NOMO-1 treated with DMSO at 0.1 percent for 48 hours (cell line): Measurements from ENCODE around the gene BRME1.

ENCODE experiments used
- DNase-seq: peaks from one replicate; lab custom pipeline; 2025; ENCODE audit not compliant: unreplicated experiment; lab: John Stamatoyannopoulos, UW

Gene BRME1

DNA sequence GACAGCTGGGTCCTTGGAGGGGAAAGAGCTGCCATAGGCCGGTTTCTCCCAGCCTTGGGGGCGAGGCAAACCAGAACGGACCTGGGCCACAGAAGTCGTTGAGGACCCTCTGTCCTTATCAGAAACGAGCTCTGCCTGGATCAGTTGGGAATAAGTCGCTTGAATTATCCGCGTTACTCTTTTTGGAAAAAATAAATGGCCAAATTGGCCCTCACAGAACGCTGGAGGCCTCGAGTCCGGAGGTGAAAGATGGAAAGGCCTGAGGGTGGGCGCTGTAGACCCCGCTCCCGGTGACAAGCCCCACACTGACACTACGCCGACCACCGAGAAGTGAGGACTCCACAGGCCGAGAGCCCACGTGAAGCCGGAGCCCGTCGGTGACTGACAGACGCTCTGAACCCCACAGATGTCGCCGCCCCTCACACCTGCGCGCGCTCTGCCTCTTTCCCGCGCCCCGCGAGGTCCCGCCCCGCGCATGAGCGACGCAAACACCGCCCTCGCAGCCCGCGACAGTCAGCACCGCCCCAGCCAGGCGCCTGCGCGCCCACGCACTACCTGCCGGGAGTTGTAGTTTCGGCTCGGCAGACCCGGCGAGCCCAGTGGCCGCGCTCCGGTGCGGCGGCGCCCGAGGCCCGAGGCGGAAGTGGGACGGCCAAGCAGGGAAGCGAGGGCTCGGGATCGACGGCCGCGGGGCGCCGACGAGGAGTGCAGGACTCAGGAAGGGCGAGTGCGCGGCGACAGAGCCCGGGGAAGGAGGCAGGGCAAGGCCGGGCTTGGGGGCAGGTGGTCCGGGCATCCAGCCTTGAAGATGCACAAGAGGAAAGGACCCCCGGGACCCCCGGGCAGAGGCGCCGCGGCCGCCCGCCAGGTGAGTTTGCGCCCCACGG is at the start of gene BRME1, which contains the start of gene CC2D1A:
TSS of gene BRME1 (minus strand) at position 484 of the 887 bp plus-strand sequence. CDS start 1,225 bp downstream, outside the sequence.
TSS of gene CC2D1A (plus strand) at position 568 of the 887 bp plus-strand sequence. CDS start at position 809, 241 bp downstream.
- peak; percentile 90 for DNase-seq

DNA sequence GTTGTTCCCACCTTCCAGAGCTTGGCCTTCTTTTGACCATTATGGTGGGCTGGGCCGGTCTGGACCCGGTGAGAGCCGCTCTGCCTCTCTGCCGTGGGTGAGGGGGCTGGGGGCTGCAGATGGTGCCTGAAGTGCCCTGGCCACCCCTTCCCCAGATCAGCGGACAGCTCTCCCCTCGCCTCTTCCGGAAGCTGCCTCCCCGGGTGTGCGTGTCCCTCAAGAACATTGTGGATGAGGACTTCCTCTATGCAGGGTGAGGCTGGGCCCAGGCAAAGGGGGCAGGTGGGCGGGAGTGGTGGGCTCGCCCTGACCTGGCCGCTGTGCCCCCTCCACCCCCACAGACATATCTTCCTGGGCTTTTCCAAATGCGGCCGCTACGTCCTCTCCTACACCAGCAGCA is 48.3 kb upstream of the BRME1 start:
- DNase-seq: no peak

- no peak for DNase-seq
These were observed 47.1 kb upstream of the BRME1 start for GRCh38 chr19:13952931-13953531.

- peak; percentile 99 for DNase-seq
These were observed 46.4 kb upstream of the BRME1 start, which contains the start of gene DCAF15 for GRCh38 chr19:13952154-13952930. TSS of gene DCAF15 (plus strand) at chr19:13952509. CDS start at chr19:13952513, 4 bp downstream.

- no peak for DNase-seq
These were observed 45.9 kb upstream of the BRME1 start for GRCh38 chr19:13951799-13952153.

DNA sequence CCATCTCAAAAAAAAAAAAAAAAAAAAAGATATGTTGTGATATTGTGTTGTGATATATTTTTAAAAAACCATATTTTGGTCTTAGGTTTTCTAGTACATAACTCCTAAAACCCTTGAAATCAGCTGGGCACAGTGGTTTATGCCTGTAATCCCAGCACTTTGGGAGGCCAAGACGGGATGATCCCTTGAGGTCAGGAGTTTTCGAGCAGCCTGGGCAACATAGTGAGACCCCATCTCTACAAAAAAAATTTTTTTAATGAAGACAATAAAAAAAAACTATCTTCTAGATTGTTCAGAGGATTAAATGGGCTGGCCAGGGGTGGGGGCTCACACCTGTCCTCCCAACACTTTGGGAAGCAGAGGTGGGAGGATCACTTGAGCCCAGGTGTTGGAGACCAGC is 45.1 kb upstream of the BRME1 start:
- DNase-seq: no peak

GRCh38 chr19:13946414-13946813 is 40.5 kb upstream of the BRME1 start:
- DNase-seq: no peak

GRCh38 chr19:13942023-13942684 is 36.2 kb upstream of the BRME1 start:
- DNase-seq: no peak

DNA sequence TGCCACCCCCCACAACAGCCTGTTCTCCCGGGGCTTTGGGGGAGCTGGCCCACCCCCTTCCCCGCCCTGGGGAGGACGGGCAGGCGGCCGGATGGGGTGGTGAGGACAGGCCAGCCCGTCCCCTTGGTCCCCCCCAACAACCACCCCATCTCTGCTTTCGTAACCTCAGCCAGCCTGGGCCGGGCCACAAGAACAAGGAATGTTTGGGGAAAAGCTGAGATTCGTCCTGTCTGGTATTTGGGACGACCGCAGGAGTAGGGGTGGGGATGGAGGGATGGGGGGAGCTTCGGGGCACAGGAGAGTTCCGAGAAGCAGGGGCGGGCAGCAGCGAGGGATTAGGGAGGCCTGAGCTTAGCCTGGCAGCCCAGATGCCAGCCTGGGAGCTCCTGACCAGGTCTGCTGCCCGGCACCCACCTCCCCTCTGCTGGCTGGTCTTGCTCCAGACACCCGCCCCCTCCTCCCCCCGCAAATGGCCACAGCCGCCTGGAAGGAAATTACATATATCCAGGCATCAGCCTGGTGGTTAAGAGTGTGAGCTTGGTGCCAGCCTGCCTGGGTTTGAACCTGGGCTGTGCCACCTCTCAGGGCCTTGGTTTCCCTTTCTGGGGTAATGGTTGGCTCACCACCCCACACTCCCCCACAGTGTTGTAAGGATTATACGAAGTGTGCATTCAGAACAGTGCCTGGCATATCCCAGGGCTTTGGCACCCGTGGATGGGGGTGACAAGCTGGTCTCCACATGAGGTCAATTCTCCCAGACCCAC is 32.6 kb upstream of the BRME1 start, which contains the start of gene PODNL1:
TSS of gene PODNL1 (minus strand) at position 117 of the 764 bp plus-strand sequence. CDS start 236 bp downstream, outside the sequence.
- no peak for DNase-seq

GRCh38 chr19:13937479-13938300 is 31.8 kb upstream of the BRME1 start:
- no peak for DNase-seq

DNA sequence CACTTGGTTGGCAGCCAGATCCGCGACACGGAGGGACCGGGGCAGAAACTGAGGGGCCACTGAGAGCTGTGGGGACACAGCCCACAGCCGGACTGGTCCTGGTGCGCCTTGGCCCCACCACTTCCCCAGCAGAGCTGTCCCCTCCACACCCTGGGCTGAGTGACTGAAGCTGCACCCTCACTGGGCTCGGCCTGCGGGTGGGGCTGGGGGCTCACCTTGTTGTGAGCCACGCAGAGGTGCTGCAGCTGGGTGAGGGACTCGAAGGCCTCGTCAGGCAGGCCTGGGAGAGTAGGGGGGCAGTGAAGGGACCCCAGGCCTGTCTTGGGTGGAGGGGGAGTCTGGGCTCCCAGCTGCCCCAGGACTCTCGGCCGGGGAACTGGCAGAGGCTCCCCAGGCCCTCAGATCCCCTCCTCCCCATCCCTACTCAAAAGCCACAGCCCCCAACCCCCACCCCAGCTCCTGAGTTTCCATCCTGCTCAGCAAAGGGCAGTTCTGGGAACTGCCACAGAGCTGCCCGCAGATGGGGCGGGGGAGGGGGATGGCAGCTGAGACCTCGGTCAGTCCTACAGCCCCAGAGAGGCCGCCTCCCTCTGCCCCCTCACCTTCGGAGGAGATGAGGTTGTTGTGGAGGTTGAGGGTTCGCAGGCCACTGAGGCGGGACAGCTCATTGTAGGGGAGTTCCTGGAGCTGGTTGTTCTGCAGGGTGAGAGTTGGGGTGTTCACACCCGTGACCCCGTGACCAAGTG is 30.0 kb upstream of the BRME1 start:
- DNase-seq: no peak

DNA sequence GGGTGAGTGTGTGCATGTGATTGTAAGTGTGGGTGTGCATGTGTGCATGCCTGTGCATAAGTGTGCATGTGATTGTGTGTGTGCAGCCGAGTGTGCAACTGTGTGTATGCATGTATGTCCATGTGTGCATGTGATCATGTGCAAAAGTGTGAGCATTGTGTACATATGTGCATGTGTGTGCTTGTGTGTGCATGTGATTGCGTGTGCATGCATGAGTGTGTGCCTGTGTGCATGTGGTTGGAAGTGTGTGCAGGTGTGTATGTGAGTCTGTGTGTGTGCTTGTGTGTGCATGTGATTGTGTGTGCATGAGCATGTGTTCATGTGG is 28.8 kb upstream of the BRME1 start:
- DNase-seq: no peak

GRCh38 chr19:13932911-13933393 is 27.0 kb upstream of the BRME1 start:
- DNase-seq: no peak

DNA sequence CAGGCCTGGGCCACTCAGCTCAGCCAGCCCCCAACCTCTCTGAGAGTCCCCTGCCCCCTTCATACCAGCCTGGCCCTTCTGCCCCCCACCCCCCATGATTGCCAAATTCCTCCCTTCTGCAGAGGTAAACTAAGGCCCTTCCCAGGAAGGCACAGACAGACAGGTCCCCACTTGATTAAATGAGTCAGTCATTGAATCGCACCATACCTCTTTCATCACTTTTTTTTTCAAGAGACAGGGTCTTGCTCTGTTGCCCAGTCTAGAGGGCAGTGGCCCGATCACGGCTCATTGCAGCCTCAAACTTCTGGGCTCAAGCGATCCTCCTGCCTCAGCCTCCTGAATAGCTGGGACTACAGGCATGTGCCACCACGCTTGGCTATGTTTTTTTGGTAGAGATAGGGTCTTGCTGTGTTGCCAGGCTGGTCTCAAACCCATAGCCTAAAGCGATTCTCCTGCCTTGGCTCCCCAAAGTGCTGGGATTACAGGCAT is 26.3 kb upstream of the BRME1 start:
- no peak for DNase-seq

DNA sequence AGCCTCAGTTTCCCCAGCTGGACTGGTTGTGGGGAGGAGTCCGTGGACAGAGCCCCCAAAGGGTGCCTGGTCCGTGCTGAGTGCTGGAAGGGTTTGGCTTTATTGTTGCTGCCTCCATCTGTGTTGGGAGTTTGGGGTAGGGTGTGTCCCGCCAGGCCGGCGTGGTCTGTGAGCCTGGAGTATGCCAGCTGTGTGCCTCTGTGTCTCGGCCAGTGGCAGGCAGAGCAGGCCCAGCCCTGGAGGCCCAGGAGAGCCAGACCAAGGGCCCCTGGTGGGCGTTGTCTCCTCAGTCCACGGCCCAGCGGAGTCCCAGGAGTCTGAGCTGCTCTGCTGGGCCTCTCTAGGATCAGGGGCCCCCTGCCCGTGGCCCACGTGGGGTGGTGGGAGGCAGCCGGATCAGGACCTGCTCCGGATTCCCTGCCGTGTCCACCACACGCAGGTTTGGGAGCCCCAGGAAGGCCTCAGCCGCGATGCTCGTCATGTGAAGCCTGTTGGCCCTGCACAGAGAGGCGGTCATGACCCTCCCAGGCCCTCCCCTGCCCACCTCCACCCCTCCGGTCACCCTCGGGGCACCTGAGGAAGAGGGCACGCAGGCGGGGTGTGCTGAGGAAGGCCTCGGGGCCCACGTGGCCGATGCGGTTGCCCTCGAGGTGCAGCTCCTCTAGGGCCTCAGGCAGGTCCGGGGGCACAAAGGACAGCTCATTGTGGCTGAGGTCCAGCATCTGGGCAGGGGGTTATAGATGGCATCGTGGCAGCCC is 25.7 kb upstream of the BRME1 start:
- no peak for DNase-seq

DNA sequence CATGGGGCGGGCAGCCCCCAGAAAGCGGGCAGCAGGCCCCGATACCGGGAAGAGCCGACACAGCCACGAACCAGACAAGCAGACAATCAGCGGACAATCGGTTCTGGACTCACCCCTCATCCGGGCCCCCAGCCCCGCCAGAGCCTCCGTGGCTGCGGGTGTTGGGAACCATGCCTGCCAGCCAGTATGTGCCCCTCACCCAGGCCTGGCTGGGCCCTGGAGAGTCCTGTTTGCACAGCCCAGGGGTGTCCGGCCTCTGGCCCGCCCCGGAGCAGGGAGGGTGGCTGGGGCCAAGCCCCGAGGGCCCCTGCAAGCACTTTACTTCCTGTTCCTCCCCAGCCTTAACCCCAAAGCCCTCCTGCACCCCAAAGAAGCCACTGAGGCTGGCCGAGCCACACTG is 24.5 kb upstream of the BRME1 start:
- no peak for DNase-seq

DNA sequence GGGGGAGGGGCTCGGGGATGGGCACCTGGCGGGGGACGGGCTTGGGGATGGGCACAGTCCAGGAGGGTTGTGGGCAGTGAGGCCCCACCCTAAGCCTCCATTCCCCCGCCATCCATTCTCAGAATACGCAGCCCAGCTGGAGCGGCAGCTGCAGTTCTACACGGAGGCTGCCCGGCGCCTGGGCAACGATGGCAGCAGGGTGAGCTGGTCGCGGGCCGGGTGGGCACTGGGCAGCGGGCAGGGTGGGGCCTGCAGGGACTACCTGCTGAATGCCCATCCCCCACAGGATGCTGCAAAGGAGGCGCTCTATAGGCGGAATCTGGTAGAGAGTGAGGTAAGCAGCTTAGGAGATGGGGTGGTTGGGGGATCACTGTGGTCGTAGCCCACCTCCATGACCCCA is 24.0 kb upstream of the BRME1 start:
- no peak for DNase-seq

GRCh38 chr19:13929340-13929739 is 23.4 kb upstream of the BRME1 start:
- DNase-seq: no peak
